Psoas muscle (tissue), 8 donors: ENCODE results near the gene GPC1. TPM values are rescaled to one million over a fixed set of nuclear protein-coding genes. Genes with fewer than 3 reads are reported as not detected.

Source experiments
- ATAC-seq, 4 donors: fragments of 200-7000 bp; cut with Tn5 transposase; one replicate each; pipeline ENCODE4 v1.9.1; 2020; ENCODE audit warnings: moderate library complexity in 3 of 4, mild to moderate bottlenecking in 2 of 4
- DNase-seq, 2 donors: peaks; one replicate each; pipeline ENCODE4 v3.0.0-alpha.2; 2020
- H3K27ac ChIP-seq: fragments of 200-600 bp; one replicate; pipeline ENCODE4 v1.8.0; 2022
- H3K27me3 ChIP-seq, 3 donors: fragments of 200-600 bp in 1 of 3; one replicate each; pipeline versions ENCODE4 v1.6.1 to v1.8.0; 2013 to 2022; ENCODE audit warnings: low read length in 2 of 3, mild to moderate bottlenecking in 2 of 3, moderate library complexity in 1 of 3; ENCODE audit not compliant: insufficient read depth in 3 of 3
- H3K36me3 ChIP-seq, 2 donors: fragments of 200-600 bp in 1 of 2; one replicate each; pipeline versions ENCODE4 v1.6.1 to v1.8.0; 2013 to 2022; ENCODE audit warnings: low read depth in 1 of 2, mild to moderate bottlenecking in 1 of 2, moderate library complexity in 1 of 2; ENCODE audit not compliant: insufficient read depth in 1 of 2
- H3K4me1 ChIP-seq: fragments of 200-600 bp; one replicate; pipeline ENCODE4 v1.8.0; 2022
- H3K4me3 ChIP-seq: fragments of 200-600 bp; one replicate; pipeline ENCODE4 v1.8.0; 2022; ENCODE audit warnings: mild to moderate bottlenecking
- H3K9me3 ChIP-seq: fragments of 200-600 bp; one replicate; pipeline ENCODE4 v1.8.0; 2022
- WGBS, 3 donors: extraction: QIAGEN DNeasy Blood & Tissue Kit; methylation state at CpG; one replicate each; pipeline versions ENCODE4 v1.1.6 to v1.1.7; 2013; 5-methylcytosine and 5-hydroxymethylcytosine counted together
- intact Hi-C, 2 donors: fragments of 100-400 bp; cut with DNase I; formaldehyde crosslinking; loops; one replicate each; pipeline versions ENCODE4 v1.11.0 to v1.14.2; 2022
- polyA plus RNA-seq, 3 donors: library from polyadenylated mRNA; stranded (reverse); fragments of 200-250 nt; gene quantifications; one replicate each; pipeline ENCODE4 v1.2.3, GENCODE V29; 2013
- total RNA-seq, 4 donors: library from RNA; stranded (reverse); fragmentation: NEBNext Ultra II Directional in 2 of 4; extraction: Animal tissue kit (Norgen Biotek cat#: 25700) in 2 of 4; gene quantifications; one replicate each; pipeline versions ENCODE4 v1.2.1 to v1.2.4, GENCODE V29; 2021 to 2023
- TF ChIP-seq, protein P1 (sequence below): fragments of 200-600 bp; IDR thresholded peaks from one replicate; pipeline ENCODE4 v1.8.0; 2022; ENCODE audit warnings: antibody characterized with exemption
- donor health status: healthy with polysubstance abuse.
- donor health status: DM: no; HTN: no; CAD: no; lungs with moderate emphysema.
- donor health status: Bipolar disorder and iron deficiency.
- donor health status: healthy.
- donor health status: DM: yes; HTN: yes; CAD: no.
- donor health status: DM: no; HTN: no; CAD: no.
- donor health status: DM: no; HTN: no; CAD: no.
- donor health status: DM: yes; HTN: yes; CAD: no.

Gene GPC1
- total and polyA plus RNA-seq, 7 donors = 85.4 to 180 (median 116) TPM

DNA sequence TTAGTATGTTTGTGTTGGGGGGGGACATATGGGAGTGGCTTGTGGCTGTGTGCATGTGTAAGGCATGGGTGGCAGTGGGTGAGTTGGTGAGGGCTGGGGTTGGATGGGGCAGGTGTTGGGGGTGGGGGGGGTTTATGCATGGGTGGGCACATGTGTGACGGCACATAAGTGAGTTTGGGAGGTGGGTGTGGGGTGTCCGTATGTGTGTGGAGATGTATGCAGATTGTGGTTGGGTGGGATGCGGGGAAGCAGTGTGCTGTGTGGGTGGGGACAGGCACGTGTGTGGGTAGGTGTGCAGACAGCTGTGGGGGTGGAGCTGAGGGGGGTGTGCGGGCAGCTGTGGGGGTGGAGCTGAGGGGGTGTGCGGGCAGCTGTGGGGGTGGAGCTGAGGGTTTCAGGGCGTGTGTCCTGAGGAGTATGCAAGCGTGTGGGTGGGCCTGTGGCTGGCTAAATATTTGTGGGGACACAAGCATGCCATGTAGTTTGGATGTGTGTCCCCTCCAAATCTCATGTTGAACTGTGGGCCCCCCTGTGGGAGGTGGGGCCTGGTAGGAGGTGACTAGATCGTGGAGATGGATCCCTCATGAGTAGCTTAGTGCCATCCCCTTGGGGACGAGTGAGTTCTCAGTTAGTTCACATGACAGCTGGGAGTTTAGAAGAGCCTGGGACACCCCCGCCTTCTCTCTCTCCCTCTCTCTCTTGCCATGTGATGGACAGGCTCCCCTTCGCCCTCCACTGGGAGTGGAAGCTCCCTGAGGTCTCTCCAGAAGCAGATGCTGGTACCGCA lies 62.9 kb downstream of the GPC1 start:
- Histone ChIP-seq H3K36me3 (peaks cover 0 to 13% of the 10 kb centered on the region in 2 donors), H3K27ac (no peak overlapping the region), H3K4me3 (no peak overlapping the region), H3K4me1 (no peaks in the 10 kb centered on the region), H3K27me3 (no peaks in the 10 kb centered on the region), H3K9me3 (no peaks in the 10 kb centered on the region)
- intact Hi-C loops = no loop called here
- TF ChIP-seq, protein P1, sequence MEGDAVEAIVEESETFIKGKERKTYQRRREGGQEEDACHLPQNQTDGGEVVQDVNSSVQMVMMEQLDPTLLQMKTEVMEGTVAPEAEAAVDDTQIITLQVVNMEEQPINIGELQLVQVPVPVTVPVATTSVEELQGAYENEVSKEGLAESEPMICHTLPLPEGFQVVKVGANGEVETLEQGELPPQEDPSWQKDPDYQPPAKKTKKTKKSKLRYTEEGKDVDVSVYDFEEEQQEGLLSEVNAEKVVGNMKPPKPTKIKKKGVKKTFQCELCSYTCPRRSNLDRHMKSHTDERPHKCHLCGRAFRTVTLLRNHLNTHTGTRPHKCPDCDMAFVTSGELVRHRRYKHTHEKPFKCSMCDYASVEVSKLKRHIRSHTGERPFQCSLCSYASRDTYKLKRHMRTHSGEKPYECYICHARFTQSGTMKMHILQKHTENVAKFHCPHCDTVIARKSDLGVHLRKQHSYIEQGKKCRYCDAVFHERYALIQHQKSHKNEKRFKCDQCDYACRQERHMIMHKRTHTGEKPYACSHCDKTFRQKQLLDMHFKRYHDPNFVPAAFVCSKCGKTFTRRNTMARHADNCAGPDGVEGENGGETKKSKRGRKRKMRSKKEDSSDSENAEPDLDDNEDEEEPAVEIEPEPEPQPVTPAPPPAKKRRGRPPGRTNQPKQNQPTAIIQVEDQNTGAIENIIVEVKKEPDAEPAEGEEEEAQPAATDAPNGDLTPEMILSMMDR = no peak
- ATAC-seq (no peak), DNase-seq (no peak)
- WGBS, 3 donors = 83 to 89% (median 85%) methylated on average over 12 to 13 of the region's 13 CpGs

DNA sequence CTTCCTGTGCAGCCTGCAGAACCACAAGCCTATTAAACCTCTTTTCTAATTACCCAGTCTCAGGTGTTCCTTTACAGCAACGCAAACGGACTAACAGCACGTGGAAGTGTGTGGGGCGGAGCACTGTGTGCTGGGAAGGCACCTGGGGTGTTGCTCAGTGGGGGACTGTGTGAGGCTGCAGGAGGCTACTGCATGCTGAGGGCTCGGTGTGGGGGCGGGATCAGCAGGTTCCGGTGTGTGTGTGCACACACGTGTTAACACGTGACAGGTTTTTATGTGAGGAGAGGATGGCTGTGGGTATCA lies 63.4 kb downstream of the GPC1 start:
- ATAC-seq = no peak
- 84 to 94% (median 93%) methylated on average over 9 of the region's 9 CpGs for WGBS, 3 donors
- no peak overlapping the region for H3K4me3 ChIP-seq

DNA sequence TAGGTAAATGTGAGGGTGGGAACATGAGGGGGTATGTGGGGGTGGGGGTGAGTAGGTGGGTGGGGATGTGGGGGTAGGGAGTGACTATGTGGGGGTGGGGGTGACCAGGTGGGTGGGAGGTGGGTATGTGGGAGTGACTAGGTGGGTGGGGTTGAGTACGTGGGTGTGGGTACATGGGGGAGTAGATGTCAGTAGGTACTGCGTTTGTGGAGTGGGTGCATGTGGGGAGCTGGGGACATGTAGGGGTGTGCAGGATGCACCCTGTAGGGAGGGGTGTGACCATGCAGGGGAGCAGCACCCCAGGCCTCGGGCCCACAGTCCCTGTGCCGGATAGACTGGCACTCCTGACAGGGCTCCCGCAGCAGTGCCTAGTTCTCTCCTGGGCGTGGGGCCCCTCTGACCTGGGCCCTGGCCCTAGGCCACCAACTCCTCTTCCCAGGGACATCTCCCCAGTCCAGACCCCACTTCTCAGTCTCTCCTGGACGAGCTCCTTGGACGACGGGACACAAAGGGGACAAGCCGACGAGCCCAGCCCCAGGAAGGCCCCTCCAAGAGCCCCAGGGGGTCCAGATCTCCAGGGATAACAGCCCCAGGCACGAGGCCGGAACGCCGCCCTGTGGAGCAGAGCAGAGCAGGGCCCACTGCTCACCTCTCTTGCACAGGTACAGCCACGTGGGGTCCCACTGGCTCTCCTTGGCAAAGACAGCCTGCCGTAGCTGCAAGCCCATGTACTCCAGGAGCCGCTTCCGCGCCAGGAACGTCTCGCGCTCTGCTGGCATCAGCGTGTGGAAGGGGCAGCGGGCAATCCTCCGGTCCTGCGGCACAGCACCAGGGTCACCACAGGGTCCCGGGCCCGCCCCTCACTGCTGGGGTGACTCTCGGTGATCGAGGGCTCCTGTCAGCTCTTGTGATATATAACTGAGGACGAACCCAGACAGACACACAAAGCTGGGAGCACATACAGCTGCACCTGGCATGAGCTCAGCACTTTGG lies 64.1 kb downstream of the GPC1 start:
- DNase-seq = no peak
- intact Hi-C loops = no loop called here
- Histone ChIP-seq H3K36me3 (peaks cover 0 to 13% of the 10 kb centered on the region in 2 donors), H3K27me3 (no peaks in the 10 kb centered on the region), H3K9me3 (no peaks in the 10 kb centered on the region), H3K27ac (no peak overlapping the region), H3K4me3 (no peak overlapping the region), H3K4me1 (no peaks in the 10 kb centered on the region)
- TF ChIP-seq, protein P1 = no peak
- WGBS, 3 donors = 89 to 94% (median 93%) methylated on average over 31 to 32 of the region's 32 CpGs
- ATAC-seq = no peak

More for the DNA sequence above, 63.4 kb downstream of the GPC1 start:
- TF ChIP-seq, protein P1 = no peak
- no peaks in the 10 kb centered on the region for H3K9me3 ChIP-seq
- H3K36me3 ChIP-seq = peaks cover 0 to 13% of the 10 kb centered on the region in 2 donors
- H3K27ac ChIP-seq = no peak overlapping the region
- intact Hi-C loops = no loop called here
- no peaks in the 10 kb centered on the region for H3K27me3 ChIP-seq
- DNase-seq = no peak
- no peaks in the 10 kb centered on the region for H3K4me1 ChIP-seq

DNA sequence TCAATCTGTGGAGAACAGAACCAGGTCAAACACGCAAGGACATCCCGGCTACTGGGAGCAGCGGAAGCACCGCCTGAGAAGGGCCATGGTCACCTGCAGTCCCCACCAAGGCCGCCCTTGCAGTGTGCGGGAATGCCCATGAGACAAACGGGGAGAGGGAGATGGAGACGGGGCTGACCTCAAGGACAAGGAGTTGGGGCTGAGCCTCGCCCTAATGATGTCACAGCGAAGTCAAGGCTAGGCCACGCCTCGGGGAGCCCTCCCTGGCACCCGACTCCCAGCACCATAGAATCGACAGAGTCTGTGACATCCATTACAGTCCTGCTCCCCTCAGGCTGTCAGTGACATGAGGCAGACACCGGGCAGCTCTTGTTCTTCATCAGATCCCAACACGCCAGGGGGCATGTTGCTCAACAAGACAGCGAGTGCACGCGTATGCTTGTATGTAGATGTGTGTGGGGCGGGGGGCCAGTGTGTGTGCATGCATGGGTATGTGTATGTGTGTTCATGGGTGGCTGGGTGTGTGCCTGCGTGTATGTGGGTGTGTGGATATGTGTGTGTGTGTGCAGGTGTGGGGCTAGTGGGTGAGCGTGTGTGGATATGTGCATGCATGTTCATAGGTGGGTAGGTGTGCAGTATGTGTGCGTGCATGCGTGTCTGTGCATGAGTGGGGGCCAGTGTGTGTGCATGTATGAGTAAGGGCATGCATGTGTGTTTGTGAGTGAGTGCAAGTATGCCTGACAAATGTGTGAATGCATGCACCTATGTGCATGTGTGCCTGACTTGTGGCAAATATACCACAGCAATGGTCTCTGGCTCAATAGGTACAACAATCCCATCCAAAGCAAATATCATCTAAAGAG lies 65.3 kb downstream of the GPC1 start:
- TF ChIP-seq, protein P1 = no peak
- Histone ChIP-seq H3K9me3 (no peaks in the 10 kb centered on the region), H3K27me3 (no peaks in the 10 kb centered on the region), H3K4me1 (no peaks in the 10 kb centered on the region), H3K4me3 (no peak overlapping the region), H3K27ac (no peak overlapping the region), H3K36me3 (peaks cover 0 to 13% of the 10 kb centered on the region in 2 donors)
- intact Hi-C loops = no loop called here
- DNase-seq (no peak), ATAC-seq (no peak)
- WGBS, 3 donors = 94 to 95% (median 95%) methylated on average over 24 of the region's 24 CpGs
